ENCODE results near the gene NHS. TPM values are rescaled to one million over a fixed set of nuclear protein-coding genes. Genes with fewer than 3 reads are reported as not detected.
A peak's percentile ranks its signal among the peaks of the same experiment; 100 is the strongest.

NHS gene
- total RNA-seq, 4 donors from 2014 or later = 0.88 to 9.1 (median 2.5) TPM

- Histone ChIP-seq H3K9me3 (no peaks in the 10 kb centered on the region), H3K36me3 (no peaks in the 10 kb centered on the region), H3K4me1 (no peaks in the 10 kb centered on the region), H3K27me3 (no peaks in the 10 kb centered on the region), H3K27ac (peak overlapping the region in 2 of 4 donors; percentile 23 to 35), H3K4me3 (no peak overlapping the region)
- TF ChIP-seq CTCF (IDR thresholded peaks at IDR 0.05) (no peak), POLR2A (IDR thresholded peaks at IDR 0.05) (no peak)
- no peak for DNase-seq
These were observed 179.0 kb downstream of the NHS start for GRCh38 chrX:17553961-17554482.

GRCh38 chrX:17554914-17555313 lies 179.9 kb downstream of the NHS start:
- Histone ChIP-seq H3K27me3 (no peaks in the 10 kb centered on the region), H3K36me3 (no peaks in the 10 kb centered on the region), H3K27ac (peak overlapping the region in 1 of 4 donors; percentile 35), H3K4me3 (no peak overlapping the region), H3K4me1 (no peaks in the 10 kb centered on the region), H3K9me3 (no peaks in the 10 kb centered on the region)
- no peak for TF ChIP-seq CTCF (IDR thresholded peaks at IDR 0.05)
- no peak for TF ChIP-seq POLR2A (IDR thresholded peaks at IDR 0.05)
- DNase-seq = no peak

- no peak overlapping the region for H3K4me3 ChIP-seq
- no peaks in the 10 kb centered on the region for H3K4me1 ChIP-seq
- no peak for DNase-seq
- no peak for TF ChIP-seq POLR2A (IDR thresholded peaks at IDR 0.05)
- TF ChIP-seq CTCF (IDR thresholded peaks at IDR 0.05) = no peak
- H3K27ac ChIP-seq = no peak overlapping the region
- no peaks in the 10 kb centered on the region for H3K27me3 ChIP-seq
- H3K9me3 ChIP-seq = no peaks in the 10 kb centered on the region
- H3K36me3 ChIP-seq = no peaks in the 10 kb centered on the region
These were observed 180.8 kb downstream of the NHS start for GRCh38 chrX:17555846-17556245.

GRCh38 chrX:17559728-17560379 lies 184.9 kb downstream of the NHS start:
- H3K27me3 ChIP-seq = no peaks in the 10 kb centered on the region
- TF ChIP-seq CTCF (IDR thresholded peaks at IDR 0.05) (no peak), POLR2A (IDR thresholded peaks at IDR 0.05) (no peak)
- no peaks in the 10 kb centered on the region for H3K4me1 ChIP-seq
- H3K36me3 ChIP-seq = no peaks in the 10 kb centered on the region
- H3K27ac ChIP-seq = no peak overlapping the region
- no peak overlapping the region for H3K4me3 ChIP-seq
- no peaks in the 10 kb centered on the region for H3K9me3 ChIP-seq
- DNase-seq = no peak

GRCh38 chrX:17560385-17560784 lies 185.4 kb downstream of the NHS start:
- Histone ChIP-seq H3K4me3 (no peak overlapping the region), H3K27ac (no peak overlapping the region)

More at GRCh38 chrX:17560385-17560784, 185.4 kb downstream of the NHS start:
- Histone ChIP-seq H3K36me3 (no peaks in the 10 kb centered on the region), H3K4me1 (no peaks in the 10 kb centered on the region), H3K27me3 (no peaks in the 10 kb centered on the region), H3K9me3 (no peaks in the 10 kb centered on the region)
- no peak for DNase-seq
- TF ChIP-seq POLR2A (IDR thresholded peaks at IDR 0.05) (no peak), CTCF (IDR thresholded peaks at IDR 0.05) (no peak)
